NCI-H1694 treated with DMSO at 0.1 percent for 48 hours (cell line): ENCODE measurements around the gene EML6.

Experiments
- DNase-seq: peaks from one replicate; lab custom pipeline; 2025; lab: John Stamatoyannopoulos, UW

EML6 gene

DNA sequence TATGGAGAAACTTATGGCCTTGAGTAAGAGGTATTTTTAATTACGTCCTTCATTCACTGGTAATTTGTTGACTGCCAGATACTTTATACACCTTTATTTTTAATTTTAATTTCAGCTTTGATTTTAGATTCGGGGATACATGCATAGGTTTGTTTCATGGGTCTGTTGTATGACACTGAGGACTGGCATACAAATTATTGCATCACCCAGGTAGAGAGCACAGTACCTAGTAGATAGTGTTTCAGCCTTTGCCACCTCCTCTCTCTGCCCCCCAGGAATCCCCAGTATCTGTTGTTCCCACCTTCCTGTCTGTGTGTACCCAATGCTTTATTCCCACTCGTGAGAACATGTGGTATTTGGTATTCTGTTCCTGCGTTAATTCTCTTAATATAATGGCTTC is 188.8 kb downstream of the EML6 start:
- no peak for DNase-seq

DNA sequence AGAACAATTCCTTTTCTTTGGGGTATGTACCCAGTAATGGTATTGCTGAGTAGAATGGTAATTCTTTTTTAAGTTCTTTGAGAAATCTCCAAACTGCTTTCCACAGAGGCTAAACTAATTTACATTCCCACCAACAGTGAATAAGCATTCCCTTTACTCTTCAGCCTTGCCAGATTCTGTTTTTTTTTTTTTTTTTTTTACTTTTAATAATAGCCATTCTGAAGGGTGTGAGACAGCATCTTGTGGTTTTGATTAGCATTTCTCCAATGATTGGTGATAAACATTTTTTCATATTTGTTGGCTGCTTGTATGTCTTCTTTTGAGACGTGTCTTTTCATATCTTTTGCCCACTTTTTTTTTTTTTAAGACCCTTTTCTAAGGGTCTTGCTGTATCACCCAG is 189.4 kb downstream of the EML6 start:
- DNase-seq: no peak

DNA sequence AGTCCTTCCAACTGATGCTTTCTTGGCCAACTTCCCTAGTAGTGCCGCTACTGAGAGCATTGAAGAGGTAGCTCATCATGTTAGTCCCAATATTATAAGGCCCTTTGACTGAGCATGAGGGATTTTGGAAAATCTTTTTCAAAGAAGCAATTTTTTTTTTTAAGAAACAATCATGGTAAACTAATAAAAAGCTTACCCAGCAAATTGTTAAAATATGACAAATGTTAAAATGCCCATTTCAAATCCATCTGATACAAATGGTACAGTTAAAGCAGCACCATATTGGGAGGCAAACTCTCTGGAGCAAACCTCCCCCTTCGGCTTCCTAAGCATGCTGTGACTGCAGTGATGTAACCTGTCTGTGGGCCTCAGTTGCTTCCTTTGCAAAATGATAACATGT is 191.2 kb downstream of the EML6 start:
- no peak for DNase-seq

DNA sequence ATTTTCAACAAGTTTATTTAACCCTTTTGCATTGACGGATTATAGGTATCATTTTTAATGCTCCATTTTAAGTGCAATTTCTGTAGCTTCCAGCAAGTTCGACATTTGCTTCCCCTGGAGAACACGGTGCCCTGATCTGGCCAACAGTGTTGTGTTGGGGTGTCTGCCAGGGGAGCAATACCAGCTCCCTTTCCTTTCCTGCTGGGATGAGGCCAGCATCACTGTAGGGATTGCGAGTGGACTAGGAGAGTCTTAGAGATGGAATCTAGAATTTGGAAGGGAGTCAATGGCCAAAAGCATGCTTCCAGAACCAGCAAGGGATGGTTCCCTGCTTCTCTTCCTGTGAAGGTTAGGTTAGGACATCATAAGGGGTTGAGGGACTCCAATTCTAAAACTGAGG is 191.6 kb downstream of the EML6 start:
- no peak for DNase-seq

DNA sequence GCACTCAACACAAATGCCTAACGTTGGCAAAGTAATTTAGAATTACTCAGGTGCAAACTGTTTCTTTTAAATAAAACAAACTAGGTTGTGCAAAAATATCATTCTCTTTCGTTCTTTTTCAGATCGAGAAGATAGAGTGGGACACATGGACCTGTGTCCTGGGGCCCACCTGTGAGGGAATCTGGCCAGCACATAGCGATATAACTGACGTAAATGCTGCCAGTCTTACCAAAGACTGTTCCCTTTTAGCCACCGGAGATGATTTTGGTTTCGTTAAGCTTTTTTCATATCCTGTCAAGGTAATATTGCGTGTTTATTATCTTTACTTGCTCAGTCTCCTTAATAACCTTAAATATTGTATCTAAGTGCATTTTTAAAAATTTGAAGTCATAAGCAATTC is 193.2 kb downstream of the EML6 start:
- no peak for DNase-seq

DNA sequence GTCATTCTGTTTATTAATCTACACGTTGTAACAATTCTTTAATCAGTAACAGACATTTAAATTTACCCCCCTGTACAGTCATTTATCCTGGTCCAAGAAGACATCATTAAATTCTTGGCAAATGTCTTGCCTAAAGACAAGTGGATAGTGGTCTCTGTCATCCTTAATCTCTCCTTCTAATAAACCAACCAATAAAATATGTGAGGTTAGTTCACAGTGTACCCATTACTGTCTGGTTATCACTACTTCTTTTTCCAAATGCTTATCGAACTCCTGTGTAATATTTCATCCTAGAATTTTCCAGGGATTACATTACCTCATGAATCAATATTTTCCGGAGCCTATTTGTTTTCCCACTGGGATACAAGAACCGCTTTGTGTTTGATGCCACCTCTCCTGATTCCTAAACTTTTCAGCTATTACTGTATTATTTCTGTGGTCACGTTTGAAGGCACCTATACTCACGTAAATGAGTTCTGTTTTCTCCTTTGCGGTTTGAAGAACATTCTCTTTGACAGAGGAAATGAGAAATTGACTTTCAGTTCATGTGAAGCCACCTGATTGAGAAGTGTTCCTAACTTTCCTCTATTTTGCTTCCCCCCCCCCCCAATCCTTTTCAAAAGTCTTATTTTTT is 195.3 kb downstream of the EML6 start:
- no peak for DNase-seq

DNA sequence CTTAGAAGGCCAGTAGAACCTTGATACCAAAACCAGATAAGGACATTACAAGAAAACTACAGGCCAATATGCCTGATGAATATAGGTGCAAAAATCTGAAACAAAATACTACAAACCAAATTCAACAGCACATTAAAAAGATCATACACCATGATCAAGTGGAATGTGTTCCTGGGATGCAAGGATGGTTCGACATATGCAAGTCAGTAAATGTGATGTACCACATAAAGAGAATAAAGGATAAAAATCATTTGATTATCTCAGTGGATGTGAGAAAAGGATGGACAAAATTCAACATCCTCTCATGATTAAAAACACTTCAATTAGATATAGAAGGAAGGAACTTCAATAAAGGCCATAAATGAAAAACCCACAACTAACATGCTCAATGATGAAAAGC is 197.2 kb downstream of the EML6 start:
- DNase-seq: no peak

DNA sequence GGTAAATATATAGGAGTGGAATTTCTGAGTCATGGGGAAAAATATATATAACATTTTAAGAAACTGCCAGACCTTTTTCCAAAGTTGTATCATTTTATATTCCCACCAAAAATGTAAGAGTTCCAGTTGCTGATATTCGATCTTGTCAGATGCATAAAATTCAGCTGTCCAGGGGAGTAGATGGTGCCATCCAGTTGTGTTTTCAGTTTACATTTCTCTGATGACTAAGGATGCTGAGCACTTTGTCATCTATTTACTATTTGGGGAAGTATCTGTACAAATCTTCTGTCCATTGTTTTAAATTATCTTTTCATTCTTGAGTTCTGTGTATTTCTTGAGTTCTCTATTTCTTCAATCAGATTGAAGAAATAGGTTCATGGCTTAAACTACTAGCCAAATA is 200.7 kb downstream of the EML6 start:
- no peak for DNase-seq

DNA sequence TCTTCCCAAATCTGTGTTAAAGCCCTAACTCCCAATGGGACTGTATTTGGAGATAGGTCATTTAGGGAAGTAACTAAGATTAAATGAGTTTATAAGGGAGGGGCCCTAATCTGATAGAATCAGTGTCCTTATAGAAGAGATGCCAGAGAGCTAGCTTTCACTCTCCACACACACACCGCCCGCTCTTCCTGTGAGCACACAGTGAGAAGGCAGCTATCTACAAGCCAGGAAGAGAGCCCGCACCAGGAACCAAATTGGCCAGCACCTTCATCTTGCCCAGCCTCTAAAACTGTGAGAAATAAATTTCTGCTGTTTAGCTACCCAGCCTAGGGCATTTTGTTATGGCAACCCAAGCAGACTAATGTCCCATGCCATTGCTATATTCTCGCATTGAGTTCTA is 201.6 kb downstream of the EML6 start:
- no peak for DNase-seq

DNA sequence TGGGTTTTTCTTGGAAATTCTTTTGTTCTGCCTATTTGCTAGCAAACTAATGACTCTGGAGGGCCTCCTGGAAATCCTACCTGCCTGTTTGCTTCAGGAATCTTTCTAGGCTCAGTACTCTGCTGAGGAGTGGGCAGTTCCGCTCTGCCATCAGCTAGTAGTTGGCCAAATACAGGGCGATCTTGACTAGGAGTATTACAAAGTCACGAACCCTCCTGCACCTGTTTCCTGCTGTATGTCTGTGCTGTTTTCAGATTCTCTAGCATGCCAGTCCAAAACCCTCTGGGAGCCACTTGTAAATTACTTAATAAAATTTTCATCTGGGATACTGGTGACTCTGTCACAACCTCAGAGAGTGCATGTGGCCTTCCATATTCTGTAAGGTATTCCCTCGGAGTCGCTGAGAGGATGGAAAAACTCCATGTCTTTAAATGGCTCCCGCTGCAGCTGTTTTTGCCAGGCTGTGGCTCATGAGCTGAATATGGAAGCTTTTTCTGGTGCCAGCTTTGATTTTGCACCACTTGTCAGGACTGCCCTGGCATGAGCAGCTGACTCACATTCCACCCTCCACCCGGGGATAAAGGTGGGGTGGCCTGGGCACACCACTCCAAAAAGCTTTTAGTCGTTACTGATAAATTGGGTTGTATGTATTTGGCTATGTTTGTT is 203.8 kb downstream of the EML6 start:
- no peak for DNase-seq

DNA sequence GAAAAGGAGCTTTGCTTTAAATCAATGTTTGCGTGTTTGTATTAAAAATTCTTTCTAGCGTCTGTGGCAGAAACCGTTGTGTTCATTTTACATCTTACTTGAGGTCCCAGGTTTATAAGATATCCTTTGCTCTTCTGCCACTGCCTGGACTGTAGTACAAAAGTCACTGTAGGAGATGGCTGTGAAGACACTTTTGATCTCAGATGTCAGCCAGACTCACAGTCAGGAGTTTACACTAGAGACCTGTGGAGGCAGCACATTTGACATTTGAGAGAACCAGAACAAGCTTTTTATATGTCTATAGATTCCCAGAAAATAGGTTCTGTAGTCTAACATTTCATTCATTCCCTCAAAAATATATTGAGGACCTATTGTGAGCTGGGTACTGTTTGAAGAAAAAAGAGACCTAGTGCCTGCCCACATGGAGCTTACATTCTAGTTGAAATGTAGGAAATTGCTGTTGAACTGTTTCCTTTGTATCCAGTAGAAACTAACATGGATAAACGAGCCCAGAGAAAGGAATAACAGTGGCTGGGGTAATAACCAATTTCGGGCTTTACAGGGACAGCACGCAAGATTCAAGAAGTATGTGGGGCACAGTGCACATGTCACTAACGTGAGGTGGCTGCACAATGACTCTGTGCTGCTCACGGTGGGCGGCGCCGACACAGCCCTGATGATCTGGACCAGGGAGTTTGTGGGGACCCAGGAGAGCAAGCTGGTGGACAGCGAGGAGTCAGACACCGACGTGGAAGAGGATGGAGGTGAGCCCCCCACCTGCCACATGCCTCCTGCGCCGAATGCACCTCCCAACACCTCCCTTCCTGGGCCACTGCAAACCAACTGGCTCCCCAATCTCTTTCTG is 204.5 kb downstream of the EML6 start:
- DNase-seq: no peak

DNA sequence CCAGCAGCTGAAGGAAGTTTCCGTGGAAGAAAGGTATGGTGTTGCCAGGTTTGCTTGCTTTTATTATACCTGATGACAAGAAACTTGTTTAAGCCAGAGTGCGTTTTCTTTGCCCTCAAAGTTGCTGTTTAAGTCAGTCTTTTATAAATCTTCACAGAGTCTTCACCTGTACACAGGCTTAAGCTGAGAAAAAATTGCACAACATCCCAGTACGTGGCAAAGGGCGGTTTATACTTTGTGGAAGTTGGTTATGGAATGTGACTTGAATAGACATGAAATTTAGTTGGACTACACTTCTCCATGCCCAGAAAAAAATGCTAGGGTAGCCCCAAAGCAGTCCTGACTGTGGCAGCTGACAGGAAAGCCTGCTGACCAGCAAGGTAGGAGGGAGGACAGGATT is 205.3 kb downstream of the EML6 start:
- DNase-seq: no peak

DNA sequence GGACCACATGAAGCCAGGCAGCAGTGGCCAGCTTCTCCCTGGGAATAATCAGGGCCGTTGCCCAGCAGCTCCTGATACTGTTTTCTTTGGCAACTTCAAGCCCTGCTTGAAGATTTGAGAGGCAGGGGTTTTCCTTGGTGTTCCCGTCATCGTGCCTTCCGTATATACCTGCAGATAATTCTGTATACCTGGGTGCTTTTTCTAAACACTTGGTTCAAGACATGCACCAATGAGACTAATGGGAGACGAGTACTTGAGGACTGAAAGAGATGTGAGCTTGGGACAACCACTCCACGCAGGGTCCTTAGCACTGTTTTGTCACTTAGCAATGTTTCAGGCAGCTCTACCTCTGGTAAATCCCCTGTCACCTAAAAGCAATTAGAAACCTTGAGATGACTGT is 208.0 kb downstream of the EML6 start:
- no peak for DNase-seq

DNA sequence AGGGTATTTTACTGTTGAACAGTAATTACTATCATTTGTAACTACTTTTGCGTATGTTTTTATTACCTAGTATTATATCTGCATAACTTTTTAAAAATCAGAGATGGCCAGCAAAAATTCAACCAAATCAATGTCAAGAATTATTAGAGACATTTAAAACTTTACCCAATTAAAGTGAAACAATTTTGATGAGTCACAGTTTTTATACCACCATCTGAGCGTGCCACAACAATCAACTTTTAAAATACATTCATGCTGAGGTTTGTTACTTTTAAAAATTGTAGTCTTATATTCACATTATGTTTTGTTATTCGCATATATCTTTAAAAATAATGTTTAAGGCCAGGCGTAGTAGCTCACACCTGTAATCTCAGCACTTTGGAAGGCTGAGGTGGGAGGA is 211.9 kb downstream of the EML6 start:
- no peak for DNase-seq

DNA sequence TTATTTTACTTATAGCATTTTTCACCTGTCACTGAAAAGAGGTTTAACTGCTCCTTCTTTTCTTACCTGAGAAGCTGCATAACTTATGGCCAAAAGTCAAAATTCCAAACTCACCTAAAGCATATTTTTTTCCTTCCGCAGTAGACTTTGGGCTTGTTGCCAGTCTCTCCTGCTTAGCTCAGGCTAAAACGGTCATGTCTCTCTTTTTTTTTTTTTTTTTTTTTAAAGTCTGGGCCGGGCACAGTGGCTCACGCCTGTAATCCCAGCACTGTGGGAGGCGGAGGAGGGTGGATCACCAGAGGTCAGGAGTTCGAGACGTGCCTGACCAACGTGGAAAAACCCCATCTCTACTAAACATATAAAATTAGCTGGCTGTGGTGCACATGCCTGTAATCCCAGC is 213.3 kb downstream of the EML6 start:
- no peak for DNase-seq

DNA sequence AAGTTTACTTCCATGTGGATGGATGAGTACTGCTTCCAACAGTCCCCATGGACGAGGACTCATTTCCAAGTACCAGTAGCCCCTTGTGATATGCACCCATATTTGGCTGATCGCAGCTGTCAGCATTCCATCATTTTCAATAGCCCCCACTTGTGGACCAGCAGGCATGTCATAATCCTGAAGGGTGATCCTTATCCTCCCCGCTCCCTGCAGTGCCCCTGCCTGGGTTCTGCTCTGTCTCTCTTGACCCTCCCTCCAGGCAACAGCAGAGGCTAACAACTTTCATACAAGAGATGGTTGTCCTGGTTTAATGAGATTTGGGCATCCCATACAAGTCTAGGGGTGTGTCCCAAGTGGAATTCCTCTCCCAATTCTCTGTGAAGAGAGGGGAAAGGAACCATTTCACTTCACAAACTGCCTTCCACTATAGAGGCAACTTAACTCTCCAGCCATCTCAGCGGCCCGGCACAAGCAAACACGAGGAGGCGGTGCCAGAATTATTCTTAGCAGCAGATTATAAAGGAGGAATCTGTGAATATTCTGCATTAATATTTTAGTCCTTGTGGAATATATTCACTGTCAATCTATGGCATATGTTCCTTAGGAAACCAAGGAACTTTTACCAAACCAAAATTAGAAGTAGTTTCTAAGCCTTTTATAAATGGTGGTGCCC is 216.1 kb downstream of the EML6 start:
- no peak for DNase-seq

DNA sequence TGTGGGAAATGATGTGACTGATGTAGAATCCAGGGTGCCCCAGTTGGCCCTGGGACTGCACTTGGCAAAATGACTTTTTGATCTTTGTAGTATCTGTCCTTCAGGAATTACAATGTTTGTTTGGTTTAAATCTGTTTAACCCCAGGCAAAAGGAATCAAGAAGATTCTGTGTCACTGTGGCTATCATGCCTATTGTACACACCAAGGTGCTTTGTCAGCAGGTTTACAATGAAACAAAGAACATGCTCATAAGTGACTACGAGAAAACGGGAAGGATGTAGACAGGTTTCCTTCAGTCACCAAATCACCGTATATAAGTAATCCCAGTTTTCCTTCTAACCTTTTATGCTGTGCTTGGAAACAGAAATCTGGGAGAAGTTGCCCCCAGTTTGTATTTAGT is 217.3 kb downstream of the EML6 start:
- DNase-seq: no peak

DNA sequence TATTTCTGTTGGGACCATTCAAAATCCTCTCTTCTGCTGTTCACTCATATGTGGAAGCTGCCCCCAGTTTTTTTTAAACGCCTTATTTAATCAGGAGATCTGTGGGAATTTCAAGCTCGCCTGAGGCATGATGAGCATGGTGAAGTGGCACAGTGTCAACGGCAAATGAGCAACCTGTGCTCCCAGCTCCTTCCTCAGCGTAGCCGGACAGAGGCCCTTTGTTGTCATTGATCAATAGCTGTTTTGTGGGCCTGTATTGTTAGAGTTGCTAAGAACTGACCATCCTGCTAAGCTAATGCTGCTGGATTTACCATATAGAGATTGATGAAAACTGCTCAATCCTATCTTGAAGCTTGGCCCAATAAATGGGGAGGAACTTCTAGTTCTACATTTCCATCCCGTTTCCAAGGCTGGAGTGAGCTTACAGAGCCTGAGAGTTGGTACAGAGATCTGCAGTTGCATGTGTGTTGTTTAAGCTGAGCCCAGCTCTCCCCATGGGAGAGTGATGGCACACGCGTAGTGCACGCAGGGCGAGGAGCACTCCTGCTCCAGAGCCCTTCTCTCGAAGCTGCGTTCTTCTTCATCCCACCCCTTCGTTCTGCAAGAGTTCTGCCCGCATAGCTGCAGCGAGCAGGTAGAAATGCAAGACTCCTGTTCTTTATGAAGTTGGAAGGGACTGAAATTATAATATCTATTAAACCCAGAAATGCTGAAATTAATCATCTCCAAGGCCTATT is 218.0 kb downstream of the EML6 start:
- DNase-seq: no peak

DNA sequence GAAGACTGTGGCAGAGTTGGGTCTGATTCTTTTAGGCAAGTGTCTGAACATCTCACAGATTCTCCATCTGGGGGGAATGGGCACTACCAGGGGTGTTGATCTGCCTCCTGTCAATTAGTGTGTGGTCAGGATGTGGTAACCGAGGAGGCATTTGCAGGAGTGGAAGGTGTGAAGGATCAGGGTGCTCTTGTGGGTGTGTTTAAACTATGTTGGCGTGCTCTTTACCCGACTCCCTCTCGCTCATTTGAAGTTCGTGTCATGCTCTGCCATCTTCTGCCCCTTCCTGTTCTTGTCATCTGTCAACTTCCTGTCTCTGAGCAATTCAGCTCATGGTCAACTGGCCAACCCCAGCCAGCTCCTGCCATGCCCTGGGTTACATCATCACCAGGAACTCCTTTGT is 218.9 kb downstream of the EML6 start:
- DNase-seq: no peak

DNA sequence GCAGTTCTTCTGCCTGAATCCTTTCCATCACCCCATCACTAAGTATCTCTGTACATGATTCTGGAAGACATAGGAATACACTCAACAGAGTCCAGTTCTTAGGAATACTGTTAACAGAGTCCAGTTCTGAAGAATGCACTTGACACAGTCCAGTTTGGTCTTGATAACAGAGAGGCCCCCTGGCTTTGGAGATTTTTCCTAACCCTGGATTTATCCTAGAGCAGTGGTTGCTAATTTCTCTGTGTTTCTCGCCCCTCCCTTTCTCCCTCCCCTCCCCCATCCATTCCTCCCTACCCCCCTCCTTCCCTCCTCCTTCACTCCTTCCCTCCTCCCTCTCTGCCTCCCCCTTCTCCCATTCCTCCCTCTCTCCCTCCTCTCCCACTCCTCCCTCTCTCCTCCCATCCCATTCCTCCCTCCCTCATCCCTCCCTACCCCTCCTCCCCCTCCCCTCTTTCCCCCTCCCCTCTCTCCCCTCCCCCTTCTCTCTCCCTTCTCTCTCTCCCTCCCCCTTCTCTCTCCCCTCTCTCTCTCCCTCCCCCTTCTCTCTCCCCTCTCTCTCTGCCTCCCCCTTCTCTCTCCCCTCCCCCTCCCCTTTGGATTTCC is 221.4 kb downstream of the EML6 start:
- DNase-seq: no peak

DNA sequence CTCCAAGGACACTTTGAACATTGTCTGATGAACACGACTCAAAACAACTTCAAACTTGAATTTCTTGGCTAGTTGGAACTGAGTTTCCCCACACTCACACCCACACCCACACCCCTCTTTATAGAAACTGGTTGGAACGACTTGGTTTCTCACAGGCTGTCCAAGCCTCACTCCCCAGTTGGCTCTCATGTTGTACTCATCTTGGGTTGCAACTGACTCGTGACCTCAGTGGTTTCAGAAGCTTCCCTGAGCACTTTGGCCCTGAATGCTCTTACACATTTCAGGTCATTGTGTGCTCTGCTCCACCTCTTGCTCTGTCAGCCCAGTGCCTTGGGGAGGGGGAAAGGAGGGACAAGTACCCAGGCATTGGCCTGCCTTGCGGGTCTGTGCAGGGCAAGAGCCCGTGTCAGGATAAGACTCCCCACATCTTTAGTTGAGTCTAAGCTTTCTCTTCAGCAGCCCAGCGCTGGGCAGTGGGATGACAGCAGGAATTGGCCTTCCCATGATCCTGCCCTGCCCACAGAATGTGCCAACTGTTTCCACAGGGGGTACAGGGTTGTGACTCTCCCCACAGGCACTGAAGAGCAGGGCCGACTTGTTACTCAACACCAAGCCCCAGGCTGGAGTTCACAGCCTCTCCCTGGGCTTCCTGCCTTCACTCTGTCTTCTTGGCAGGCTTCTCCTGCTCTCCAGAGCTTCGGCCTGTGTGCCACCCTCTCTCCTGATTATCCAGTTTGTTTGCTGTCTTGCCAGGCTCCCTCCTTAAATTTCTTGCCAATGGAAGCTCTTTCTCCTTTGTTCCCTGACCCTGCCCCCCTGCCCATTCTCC is 222.1 kb downstream of the EML6 start:
- DNase-seq: no peak
